CMK (cell line): Measurements from ENCODE around the gene PI16.
"Not testable (repeated sequence)": the region's sequence is repeated elsewhere in the genome, so short reads cannot be mapped to it uniquely, and the experiment has no call there.

Experiments used
- DNase-seq: peaks from one replicate; pipeline ENCODE4 v3.0.0-alpha.2; 2010; ENCODE audit warnings: low read depth

Gene PI16

DNA sequence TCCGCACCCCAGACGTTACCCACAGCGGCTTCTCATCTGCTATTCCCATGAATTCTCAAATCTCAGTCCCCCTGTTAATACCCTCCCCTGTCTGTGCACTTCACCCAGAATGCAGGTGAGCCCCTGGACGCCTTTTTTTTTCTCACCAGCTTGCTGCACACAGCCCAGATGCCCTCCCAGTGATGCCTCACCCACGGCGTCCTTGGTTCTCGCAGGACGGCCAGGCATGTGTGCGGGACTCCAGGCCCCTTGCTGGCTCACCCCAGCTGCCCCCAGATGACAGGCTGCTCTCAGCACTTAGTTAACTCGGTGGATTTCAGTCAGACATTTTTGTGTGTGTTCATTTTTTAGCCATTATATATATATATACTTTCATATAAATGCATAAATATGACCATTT lies 25.4 kb upstream of the PI16 start:
- no peak for DNase-seq

- no peak for DNase-seq
Measured at GRCh38 chr6:36929607-36930006, 24.9 kb upstream of the PI16 start.

- DNase-seq = no peak
Measured at GRCh38 chr6:36930483-36930882, 24.1 kb upstream of the PI16 start.

GRCh38 chr6:36933102-36933501 lies 21.4 kb upstream of the PI16 start:
- DNase-seq = no peak

- no peak for DNase-seq
Measured at GRCh38 chr6:36933519-36933918, 21.0 kb upstream of the PI16 start.

- no peak for DNase-seq
Measured at GRCh38 chr6:36934901-36935300, 19.6 kb upstream of the PI16 start.

GRCh38 chr6:36936824-36937223 lies 17.7 kb upstream of the PI16 start:
- DNase-seq = no peak

GRCh38 chr6:36937896-36938295 lies 16.6 kb upstream of the PI16 start:
- DNase-seq = no peak

DNA sequence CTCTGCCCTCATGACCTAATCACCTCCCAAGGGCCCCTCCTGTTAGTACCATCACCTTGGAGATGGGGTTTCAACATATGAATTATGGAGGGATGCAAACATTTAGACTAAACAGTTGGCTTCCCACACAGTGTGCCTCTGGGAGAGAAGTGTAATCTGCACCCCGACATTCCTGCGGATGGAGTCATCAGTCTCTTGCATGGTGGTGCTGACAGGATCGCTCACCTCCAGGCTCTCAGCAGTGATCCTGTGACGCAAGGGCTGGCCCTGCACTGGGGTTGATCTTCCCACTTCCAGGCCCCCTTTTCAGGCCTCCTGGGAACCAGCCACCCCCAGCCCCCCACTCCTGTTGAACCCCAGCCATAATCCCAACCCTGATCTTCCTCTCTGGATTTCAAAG lies 16.0 kb upstream of the PI16 start:
- no peak for DNase-seq

DNA sequence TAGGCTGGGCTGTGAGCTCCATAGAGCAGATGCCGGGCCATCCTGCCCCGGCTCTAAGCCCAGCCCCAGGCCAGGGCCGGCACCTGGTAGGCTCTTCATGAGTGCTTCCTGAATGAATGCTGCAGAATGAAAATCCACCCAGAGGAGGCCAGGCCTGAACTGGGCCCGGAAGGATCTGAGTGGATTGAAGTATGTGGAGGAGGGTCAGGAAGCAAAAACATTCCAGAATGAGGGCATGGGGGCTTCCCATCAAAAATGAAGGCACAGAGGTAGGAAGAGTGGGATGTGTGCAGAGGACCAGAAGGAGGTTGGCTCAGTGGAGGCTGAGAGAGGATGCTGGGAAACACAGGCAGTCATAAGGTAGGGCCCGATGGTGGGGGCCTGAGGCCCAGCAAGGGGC lies 15.5 kb upstream of the PI16 start:
- DNase-seq = not testable (repeated sequence)

DNA sequence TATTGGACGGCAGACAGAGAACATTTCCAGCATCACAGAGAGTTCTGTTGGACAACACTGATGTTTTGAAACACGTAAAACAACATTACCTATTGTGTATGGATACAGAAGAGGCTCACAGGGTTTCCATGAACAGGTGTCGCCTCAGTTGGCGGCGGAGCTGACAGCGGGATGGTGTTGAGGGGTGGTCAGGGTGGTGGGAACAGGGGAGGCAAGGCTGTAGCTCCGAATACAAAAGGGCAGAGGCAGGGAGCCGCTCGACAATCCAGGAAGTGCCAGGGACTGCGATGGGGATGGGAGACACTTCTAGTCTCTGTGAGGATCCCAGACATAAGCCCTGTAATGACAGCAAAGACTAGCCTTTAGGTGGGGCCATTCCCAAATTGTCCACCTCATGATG lies 14.5 kb upstream of the PI16 start:
- DNase-seq = no peak

- DNase-seq = not testable (repeated sequence)
Measured at GRCh38 chr6:36941561-36941960, 13.0 kb upstream of the PI16 start.

GRCh38 chr6:36942329-36942728 lies 12.2 kb upstream of the PI16 start:
- not testable (repeated sequence) for DNase-seq

- no peak for DNase-seq
Measured at GRCh38 chr6:36944650-36945049, 9.9 kb upstream of the PI16 start.

GRCh38 chr6:36945301-36945700 lies 9.2 kb upstream of the PI16 start:
- DNase-seq = no peak

DNA sequence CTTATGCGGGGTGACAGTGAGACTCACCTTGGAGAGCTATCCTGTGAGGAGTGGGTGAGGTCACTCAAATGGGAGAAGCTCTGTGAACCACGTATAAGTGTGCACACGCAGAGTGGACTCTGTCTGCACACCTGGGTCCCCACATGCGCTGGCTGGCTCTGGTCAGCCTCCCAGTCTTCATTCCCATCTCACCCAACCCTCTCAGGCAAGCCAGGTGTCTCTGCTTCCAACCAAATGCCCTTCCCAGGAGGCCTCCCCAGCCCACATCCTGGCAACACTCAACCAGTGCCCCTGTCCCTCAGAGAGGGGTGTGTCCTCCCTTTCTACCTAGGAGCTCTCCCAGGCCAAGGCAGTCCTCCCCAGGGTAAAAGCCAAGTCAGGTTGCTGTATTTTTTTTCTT lies 8.0 kb upstream of the PI16 start:
- DNase-seq = no peak

- no peak for DNase-seq
Measured at GRCh38 chr6:36947570-36948351, 6.8 kb upstream of the PI16 start.

- not testable (repeated sequence) for DNase-seq
Measured at GRCh38 chr6:36949076-36949475, 5.5 kb upstream of the PI16 start.

- no peak for DNase-seq
Measured at GRCh38 chr6:36949636-36950035, 4.9 kb upstream of the PI16 start.

- no peak for DNase-seq
Measured at GRCh38 chr6:36953931-36954261, 642 bp upstream of the PI16 start.

DNA sequence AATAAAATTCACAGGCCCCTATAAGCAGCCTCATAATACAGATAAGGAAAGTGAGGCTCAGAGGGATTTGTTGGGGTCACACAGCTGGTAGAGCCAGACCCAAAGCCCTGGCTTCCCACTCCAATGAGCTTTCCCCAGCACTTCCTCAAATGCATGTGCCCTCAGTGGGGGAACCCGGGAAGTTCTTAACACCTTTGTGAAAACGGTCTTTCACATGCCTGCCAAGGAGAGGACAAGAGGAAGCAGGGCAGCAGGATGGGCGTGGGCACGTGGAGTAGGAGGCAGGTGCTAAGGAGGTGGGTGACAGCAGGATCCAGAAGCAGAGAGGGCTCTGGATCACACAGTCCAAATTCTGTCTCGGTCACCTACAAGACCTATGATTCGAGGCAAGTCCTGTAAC lies 598 bp downstream of the PI16 start:
- DNase-seq = no peak

DNA sequence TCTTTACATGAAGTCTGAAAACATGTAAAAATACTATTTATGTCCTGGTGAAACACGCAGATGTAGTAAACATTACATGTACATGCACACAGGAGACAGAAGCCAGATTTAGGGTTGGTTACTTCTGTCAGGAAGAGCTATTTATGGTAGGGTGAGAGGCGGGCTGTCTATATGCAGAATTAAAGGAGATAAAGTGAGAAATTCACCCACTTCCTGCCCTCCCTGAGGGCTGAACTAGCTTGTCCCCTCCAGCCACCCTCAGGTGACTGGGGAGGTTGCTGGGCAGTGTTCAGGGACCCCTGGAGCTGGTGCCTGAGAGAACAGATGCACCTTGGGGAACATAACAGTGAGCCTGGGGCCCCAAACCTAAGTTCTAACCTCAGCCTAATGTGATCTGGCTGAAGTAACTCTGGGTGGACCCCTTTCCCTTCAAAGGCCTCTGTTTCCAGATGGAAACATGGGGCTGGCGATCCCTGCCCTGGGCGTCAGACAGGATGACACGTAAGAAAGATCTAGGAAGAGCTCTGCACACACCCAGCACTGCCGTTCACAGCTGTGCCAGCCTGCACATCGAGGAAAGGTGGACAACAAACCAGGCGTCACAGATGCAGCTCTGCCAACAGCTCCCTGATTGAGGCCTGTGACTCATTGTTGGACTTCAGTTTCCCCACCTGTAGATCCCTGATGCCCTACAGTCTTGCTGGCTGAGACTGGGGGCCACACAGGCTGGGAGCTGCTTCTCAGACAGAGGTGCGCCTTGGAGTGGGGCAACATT lies 1.3 kb downstream of the PI16 start:
- no peak for DNase-seq

- no peak for DNase-seq
Measured at GRCh38 chr6:36956446-36956820, 1.9 kb downstream of the PI16 start.

- DNase-seq = no peak
Measured at GRCh38 chr6:36957773-36958271, 3.3 kb downstream of the PI16 start.
